DOHH2 (cell line): ENCODE results near the gene SLK.
A peak's percentile ranks its signal among the peaks of the same experiment; 100 is the strongest.

Source experiments
- H3F3A ChIP-seq: fragments of 200-600 bp; sonication (generic), shearing (Covaris generic); 2 replicates; pipeline ENCODE4 v1.6.0; 2016; ENCODE audit warnings: antibody characterized with exemption, mild to moderate bottlenecking; ENCODE audit not compliant: control insufficient read depth, insufficient read depth
- H3K27ac ChIP-seq: fragments of 200-600 bp; sonication (generic); 2 replicates; pipeline ENCODE4 v1.5.1; 2014; ENCODE audit warnings: low read depth, mild to moderate bottlenecking, low read length, moderate library complexity
- H3K27me3 ChIP-seq: fragments of 200-600 bp; sonication (generic); 2 replicates; pipeline ENCODE4 v1.6.1; 2014; ENCODE audit warnings: mild to moderate bottlenecking, low read length, mixed read lengths; ENCODE audit not compliant: control insufficient read depth
- H3K36me3 ChIP-seq: fragments of 200-600 bp; sonication (generic); 2 replicates; pipeline ENCODE4 v1.6.1; 2014; ENCODE audit warnings: mild to moderate bottlenecking, low read length, moderate library complexity, mixed read lengths; ENCODE audit not compliant: control insufficient read depth
- H3K4me1 ChIP-seq: fragments of 200-600 bp; sonication (generic); 2 replicates; pipeline ENCODE4 v1.6.1; 2014; ENCODE audit warnings: mild to moderate bottlenecking, low read length, mixed read lengths; ENCODE audit not compliant: control insufficient read depth
- H3K4me2 ChIP-seq: fragments of 200-600 bp; sonication (generic); 2 replicates; pipeline ENCODE4 v1.6.0; 2014; ENCODE audit warnings: mild to moderate bottlenecking, low read length, moderate library complexity
- H3K4me3 ChIP-seq: fragments of 200-600 bp; sonication (generic); 2 replicates; pipeline ENCODE4 v1.5.1; 2014; ENCODE audit warnings: mild to moderate bottlenecking, low read length, mixed read lengths
- H3K79me2 ChIP-seq: fragments of 200-600 bp; sonication (generic); 2 replicates; pipeline ENCODE4 v1.6.1; 2014; ENCODE audit warnings: mild to moderate bottlenecking, low read length, mixed read lengths; ENCODE audit not compliant: control insufficient read depth
- H3K9me2 ChIP-seq: fragments of 200-600 bp; sonication (generic); replicated peaks from 2 replicates; pipeline ENCODE4 v1.6.1; 2014; ENCODE audit warnings: mild to moderate bottlenecking, low read length, mixed read lengths; ENCODE audit not compliant: control insufficient read depth
- H3K9me3 ChIP-seq: fragments of 200-600 bp; sonication (generic); 2 replicates; pipeline ENCODE4 v1.6.1; 2014; ENCODE audit warnings: antibody characterized with exemption, low read length, mixed read lengths; ENCODE audit not compliant: control insufficient read depth, insufficient read depth
- H4K20me1 ChIP-seq: fragments of 200-600 bp; sonication (generic); 2 replicates; pipeline ENCODE4 v1.6.0; 2014; ENCODE audit warnings: low read depth, mild to moderate bottlenecking, antibody characterized with exemption, low read length, moderate library complexity; ENCODE audit not compliant: control insufficient read depth, insufficient read depth
- EZH2phosphoT487 ChIP-seq: fragments of 200-600 bp; sonication (generic); IDR thresholded peaks from 2 replicates; pipeline ENCODE4 v1.6.1; 2017; ENCODE audit warnings: borderline replicate concordance, mild to moderate bottlenecking, antibody characterized with exemption, low read length, moderate library complexity, mixed read lengths
- TF ChIP-seq, protein P1 (sequence below): fragments of 200-600 bp; sonication (generic); IDR thresholded peaks from one replicate; pipeline ENCODE4 v1.5.1; 2014; ENCODE audit warnings: antibody characterized with exemption, mild to moderate bottlenecking, low read depth, low read length; ENCODE audit not compliant: poor library complexity, severe bottlenecking

Gene SLK

DNA sequence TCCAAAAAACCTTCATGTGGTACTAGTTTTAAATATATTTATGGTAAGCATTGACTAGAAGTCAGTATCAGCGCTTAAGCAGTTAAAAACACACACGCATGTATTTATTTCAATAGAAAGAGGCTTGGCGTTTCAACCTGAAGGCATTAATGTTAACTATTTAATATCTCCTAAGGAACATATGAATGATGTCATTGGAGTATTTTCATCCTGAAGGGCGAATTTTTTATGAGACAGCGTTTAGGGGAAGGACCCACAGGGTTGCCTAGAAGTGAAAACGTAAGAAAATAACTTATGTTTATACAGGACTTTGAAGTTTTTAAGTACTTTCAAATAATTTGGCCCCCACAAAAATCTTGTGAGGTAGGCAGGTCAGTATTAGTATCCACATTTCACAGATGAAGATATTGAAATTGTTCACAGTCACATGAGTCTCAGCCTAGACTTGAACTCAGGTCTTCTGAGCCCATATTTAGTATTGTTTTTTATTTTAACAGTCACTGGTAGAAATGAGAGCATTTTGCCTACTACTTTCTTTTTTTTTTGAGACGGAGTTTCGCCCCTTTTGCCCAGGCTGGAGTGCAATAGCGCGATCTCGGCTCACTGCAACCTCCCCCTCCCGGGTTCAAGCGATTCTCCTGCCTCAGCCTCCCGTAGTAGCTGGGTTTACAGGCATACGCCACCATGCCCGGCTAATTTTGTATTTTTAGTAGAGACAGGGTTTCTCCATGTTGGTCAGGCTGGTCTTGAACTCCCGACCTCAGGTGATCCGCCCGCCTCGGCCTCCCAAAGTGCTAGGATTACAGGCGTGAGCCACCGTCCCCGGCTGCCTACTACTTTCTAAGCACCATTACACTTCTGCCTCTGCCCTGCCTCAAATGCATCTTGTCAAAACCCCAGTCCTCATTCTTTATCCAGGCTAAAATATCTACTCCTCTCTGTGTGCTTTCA is 1.8 kb downstream of the SLK start:
- peak overlapping the region; percentile 76 for H3K4me3 ChIP-seq

DNA sequence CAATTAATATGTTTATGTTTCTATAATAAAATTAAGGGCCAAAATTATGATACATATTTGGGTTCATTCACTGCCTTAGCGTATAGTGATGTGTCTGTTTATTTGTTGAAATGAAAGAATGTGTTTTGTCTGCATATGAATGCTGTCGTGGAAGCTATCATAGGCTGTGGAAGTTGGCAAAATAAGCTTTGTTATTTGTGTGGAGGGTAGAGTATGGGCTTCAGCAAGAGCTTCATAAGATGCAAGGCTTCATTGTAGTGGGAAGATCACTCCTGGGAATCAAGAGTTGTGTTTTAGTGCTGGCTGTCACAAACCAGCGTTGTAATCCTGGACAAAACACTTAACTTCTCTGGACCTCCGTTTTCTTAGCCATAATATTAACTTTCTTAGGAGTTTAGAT is 2.5 kb downstream of the SLK start:
- peaks cover 28% of the 10 kb centered on the region for H3K4me1 ChIP-seq
- peak overlapping the region; percentile 76 for H3K4me3 ChIP-seq
- H4K20me1 ChIP-seq = no peaks in the 10 kb centered on the region; the same call in 1 of the 2 replicates

More for the DNA sequence above, 1.8 kb downstream of the SLK start:
- Histone ChIP-seq H3K4me2 (peak overlapping the region; percentile 75), H3K36me3 (no peaks in the 10 kb centered on the region), H3K4me1 (peaks cover 28% of the 10 kb centered on the region), H3K9me2 (no peaks in the 10 kb centered on the region), H3K79me2 (peaks cover 63% of the 10 kb centered on the region), H3K27ac (no peak overlapping the region), H4K20me1 (no peaks in the 10 kb centered on the region; the same call in 1 of the 2 replicates), H3K9me3 (no peaks in the 10 kb centered on the region), H3K27me3 (no peaks in the 10 kb centered on the region), H3F3A (no peaks in the 10 kb centered on the region)
- TF ChIP-seq EZH2phosphoT487 = no peak
- TF ChIP-seq, protein P1, sequence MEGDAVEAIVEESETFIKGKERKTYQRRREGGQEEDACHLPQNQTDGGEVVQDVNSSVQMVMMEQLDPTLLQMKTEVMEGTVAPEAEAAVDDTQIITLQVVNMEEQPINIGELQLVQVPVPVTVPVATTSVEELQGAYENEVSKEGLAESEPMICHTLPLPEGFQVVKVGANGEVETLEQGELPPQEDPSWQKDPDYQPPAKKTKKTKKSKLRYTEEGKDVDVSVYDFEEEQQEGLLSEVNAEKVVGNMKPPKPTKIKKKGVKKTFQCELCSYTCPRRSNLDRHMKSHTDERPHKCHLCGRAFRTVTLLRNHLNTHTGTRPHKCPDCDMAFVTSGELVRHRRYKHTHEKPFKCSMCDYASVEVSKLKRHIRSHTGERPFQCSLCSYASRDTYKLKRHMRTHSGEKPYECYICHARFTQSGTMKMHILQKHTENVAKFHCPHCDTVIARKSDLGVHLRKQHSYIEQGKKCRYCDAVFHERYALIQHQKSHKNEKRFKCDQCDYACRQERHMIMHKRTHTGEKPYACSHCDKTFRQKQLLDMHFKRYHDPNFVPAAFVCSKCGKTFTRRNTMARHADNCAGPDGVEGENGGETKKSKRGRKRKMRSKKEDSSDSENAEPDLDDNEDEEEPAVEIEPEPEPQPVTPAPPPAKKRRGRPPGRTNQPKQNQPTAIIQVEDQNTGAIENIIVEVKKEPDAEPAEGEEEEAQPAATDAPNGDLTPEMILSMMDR = no peak

DNA sequence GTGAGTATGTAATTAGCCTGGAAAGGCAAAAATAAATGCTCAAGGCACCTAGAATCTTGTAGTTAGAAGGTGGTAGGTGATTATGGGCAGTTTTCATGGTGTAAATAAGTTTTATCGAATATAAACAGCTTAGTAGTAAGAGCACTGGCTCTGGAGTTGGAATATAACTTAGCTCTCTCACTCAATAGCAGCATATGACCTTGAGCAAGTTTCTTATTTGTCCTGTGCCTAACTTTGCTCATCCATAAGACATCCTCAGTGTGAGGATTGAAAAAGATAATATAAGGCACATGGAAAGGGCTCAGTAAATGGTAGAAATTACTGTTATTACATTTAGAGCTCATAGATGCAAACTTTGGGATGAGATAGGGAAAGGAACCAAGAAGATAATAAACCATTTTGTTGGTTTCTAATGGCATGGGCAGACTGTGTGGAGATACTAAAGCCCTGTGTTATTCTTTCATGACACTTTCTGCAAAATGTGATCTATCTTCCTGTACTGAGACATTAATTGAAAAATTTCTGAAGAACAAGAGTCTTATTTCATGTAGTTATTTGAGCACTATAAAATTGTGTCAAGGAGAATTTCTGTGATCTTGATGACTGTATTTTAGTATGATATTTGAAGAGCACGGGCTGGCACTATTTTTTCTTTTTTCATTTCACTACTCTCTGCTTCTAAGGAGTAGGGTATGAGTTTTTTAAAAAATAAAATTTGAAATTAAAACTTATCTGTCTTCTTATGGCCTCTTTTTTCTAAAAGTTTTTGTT is 3.1 kb downstream of the SLK start:
- H3K27me3 ChIP-seq = no peaks in the 10 kb centered on the region
- H3K36me3 ChIP-seq = no peaks in the 10 kb centered on the region
- TF ChIP-seq, protein P1 = no peak
- TF ChIP-seq EZH2phosphoT487 = no peak
- no peaks in the 10 kb centered on the region for H3K9me3 ChIP-seq
- no peak overlapping the region for H3K27ac ChIP-seq
- H3K4me2 ChIP-seq = peak overlapping the region; percentile 75
- peaks cover 71% of the 10 kb centered on the region for H3K79me2 ChIP-seq
- H3K4me1 ChIP-seq = peaks cover 28% of the 10 kb centered on the region
- H3F3A ChIP-seq = no peaks in the 10 kb centered on the region
- H4K20me1 ChIP-seq = no peaks in the 10 kb centered on the region; the same call in 1 of the 2 replicates
- H3K4me3 ChIP-seq = peak overlapping the region; percentile 76
- no peaks in the 10 kb centered on the region for H3K9me2 ChIP-seq

More for the DNA sequence above, 2.5 kb downstream of the SLK start:
- Histone ChIP-seq H3K36me3 (no peaks in the 10 kb centered on the region), H3K4me2 (peak overlapping the region; percentile 75), H3F3A (no peaks in the 10 kb centered on the region), H3K9me2 (no peaks in the 10 kb centered on the region), H3K27ac (no peak overlapping the region), H3K27me3 (no peaks in the 10 kb centered on the region), H3K79me2 (peaks cover 68% of the 10 kb centered on the region), H3K9me3 (no peaks in the 10 kb centered on the region)
- TF ChIP-seq EZH2phosphoT487 = no peak
- TF ChIP-seq, protein P1 = no peak
